GM18951 (cell line): ENCODE data around the gene POMZP3.
"Not testable (repeated sequence)": the region's sequence is repeated elsewhere in the genome, so short reads cannot be mapped to it uniquely, and the experiment has no call there.

Experiments
- POLR2A ChIP-seq: IDR thresholded peaks from 4 replicates; pipeline ENCODE4 v1.6.1; 2011; ENCODE audit warnings: mild to moderate bottlenecking; ENCODE audit not compliant: insufficient read length, insufficient read depth; ENCODE audit errors: extremely low read depth
- in situ Hi-C: fragments of 300-500 bp; cut with MboI; formaldehyde crosslinking; loops from one replicate; pipeline ENCODE4 v1.12.0; 2022; ENCODE audit warnings: low sequenced_read_pairs, mixed read lengths, inconsistent platforms; ENCODE audit not compliant: unreplicated experiment

The POMZP3 gene

DNA sequence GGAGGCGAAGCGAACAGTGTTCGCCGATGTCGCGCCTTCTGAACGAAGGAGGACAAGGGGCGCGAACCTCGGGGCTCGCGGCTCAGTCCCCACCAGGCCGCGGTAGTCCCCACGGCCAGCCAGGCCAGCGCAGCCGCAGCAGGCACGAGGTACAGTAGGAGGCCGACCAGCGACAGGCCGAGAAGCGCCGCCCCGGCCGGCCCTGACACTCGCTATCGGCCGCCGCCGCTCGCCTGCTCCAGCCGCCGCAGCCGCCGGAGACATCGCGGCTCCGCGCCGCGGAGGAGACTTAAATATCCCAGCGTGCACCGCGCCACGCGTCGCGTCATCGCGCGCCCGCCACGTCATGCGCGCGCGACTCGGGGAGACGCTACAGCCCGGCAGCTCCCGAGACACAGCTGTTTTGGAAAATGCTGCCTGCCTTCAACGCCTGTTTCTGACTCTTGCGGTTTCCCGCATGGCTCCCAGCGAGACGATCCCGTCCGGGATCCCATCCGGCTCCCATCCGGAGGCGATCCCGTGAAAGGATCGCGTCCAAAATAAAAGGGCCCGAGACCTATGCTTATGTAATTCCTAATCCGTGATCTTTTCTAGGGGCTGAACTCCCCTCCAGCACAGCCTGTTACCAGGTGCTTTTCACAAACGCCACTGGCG lies at the start of gene POMZP3:
POMZP3 (minus strand) TSS at position 291 of the 654 bp plus-strand sequence. CDS start 1,215 bp downstream, outside the sequence.
- in situ Hi-C loops: loop anchor here (25.0 kb wide), 1 partner anchor 1165 kb away; no protein-coding TSS in a partner anchor
- peak; percentile 57 for TF ChIP-seq POLR2A

DNA sequence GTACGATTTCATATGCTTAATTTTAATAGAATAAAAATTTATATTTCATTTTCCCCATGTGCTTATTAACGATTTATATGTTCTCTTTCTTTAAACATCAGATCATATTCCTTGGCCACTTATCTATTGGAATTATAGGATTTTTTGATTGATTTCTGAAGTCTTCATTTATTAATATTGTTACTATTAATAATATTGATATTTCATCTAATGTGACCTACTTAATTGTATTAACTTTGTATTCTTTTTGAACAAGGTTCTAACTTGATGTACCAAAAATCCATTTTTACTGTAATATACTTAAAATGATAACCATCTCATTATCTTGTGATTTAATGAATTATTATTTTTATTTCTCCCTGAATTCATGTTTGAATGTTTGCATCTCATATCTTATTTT lies 48.7 kb upstream of the POMZP3 start:
- in situ Hi-C loops: not testable (repeated sequence)

DNA sequence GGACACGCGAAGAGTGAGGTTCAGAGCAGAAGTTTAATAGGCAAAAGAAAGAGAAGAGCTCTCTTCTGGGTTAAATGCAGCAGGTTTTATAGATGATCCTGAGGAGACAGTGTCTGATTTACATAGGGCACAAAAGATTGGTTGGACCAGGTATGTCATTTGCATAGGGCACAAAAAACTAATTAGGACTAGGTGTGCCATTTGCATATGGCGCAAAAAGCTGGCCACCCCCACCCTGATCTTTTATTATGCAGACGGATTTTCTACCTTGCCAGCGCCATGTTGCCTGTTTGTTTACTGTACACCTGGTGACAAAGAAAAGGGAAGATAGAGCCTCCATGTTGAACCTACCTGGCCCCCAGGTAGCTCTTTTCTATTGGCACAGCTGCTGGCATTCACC lies 46.3 kb upstream of the POMZP3 start:
- in situ Hi-C loops: not testable (repeated sequence)

DNA sequence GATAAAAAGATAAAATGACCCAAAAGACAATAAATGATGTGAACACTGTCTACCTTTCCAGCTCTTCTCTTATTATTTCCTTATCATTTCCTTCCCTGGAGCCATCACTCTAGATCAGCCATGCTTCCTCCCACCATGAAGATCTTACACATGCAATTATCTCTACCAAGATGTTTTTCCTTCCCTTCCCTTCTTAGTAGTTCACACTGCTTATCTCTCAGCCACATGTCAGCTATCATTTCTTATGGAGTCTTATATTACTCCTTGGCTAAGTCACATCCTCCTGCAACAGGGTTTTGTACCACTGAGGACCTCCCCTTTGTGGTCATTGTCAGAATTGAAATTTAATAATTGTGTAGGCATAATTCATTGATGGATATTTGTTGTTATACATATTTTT lies 32.1 kb upstream of the POMZP3 start:
- in situ Hi-C loops: not testable (repeated sequence)

DNA sequence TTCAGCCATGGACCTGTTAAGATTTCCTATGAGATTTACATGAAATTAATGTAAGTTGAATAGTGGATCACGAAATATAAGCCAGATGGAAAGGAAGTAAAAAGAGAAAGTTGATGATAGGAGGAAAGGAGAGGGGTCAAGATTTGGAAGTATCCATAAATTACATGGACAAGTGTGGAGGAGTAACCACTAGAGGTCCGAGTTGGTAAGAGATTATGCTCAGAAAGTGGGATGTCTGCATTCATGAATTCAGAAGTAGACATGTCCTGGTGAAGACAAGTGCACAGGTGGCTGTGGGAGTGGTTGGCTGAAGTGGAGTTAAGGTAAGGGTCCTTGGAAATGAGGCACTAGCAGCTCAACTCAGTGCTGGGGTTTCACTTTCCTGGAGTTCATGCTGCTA lies 29.3 kb upstream of the POMZP3 start:
- in situ Hi-C loops: not testable (repeated sequence)

DNA sequence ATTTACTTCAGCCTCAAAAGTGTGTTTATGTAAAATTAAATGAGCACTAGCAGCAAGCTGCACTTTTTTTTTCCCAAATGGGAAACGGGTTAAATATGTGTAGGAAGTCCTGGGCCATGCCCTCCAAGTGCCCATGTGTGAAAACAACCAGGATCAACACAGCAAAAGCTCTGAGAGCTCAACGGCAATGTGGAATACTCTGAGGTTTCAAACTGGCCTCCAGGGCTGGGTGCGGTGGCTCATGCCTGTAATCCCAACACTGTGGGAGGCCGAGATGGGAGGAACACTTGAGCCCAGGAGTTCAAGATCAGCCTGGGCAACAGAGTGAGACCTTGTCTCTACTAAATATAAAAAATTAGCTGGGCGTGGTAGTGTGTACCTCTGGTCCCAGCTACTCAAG lies 15.5 kb upstream of the POMZP3 start:
- in situ Hi-C loops: loop anchor here (25.0 kb wide), 1 partner anchor 1180 kb away; no protein-coding TSS in a partner anchor

DNA sequence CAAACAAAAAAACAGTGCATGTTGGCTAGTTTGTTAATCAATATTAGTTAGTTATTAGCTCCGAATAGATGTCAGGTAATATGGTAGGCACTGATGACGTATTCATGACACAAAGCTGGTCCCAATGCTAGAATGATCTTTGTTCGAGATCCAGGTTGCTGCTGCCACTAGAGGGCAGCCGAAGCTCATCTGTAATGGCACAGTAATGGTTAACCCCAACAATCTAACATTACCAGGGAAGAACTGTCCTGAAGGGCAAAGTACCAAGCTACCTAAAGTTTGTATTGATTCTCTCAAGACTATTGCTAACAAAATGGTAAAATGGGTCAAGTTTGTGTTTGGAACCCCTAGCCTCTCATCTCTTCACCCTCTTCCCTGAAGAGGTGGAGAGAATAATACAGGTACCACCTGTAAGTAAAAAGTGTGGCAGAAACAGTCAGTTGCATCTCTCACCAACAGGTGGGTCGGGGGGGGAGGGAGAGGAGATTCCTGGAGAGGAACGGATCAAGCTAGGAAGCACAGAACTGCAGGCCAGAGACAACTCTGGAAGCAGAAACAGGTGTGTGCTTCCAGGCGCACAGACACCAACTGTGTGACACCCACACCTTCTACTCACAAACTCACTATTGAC lies 10.1 kb upstream of the POMZP3 start:
- in situ Hi-C loops: loop anchor here (25.0 kb wide), 1 partner anchor 1175 kb away; no protein-coding TSS in a partner anchor

DNA sequence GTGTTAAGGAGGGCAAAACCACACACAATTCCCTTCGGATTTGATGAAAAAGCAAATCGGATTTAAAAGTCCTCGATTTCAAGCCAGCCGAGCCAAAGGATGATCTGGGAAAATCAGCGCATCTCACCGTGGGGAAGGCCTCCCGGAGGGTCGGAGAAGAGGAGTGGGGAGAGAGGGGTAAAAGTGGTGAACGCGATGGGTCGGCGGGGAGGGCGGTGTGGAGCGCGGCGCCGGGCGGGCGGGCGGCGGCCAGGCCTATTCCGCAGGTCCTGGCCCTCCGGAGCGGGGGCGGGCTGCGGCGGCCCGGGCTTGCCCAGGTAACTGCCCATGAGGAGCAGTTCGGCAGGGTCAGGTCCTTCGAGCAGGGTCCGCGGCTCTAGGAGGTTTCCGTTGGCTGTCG lies 498 bp downstream of the POMZP3 start:
- in situ Hi-C loops: loop anchor here (25.0 kb wide), 1 partner anchor 1164 kb away; no protein-coding TSS in a partner anchor

DNA sequence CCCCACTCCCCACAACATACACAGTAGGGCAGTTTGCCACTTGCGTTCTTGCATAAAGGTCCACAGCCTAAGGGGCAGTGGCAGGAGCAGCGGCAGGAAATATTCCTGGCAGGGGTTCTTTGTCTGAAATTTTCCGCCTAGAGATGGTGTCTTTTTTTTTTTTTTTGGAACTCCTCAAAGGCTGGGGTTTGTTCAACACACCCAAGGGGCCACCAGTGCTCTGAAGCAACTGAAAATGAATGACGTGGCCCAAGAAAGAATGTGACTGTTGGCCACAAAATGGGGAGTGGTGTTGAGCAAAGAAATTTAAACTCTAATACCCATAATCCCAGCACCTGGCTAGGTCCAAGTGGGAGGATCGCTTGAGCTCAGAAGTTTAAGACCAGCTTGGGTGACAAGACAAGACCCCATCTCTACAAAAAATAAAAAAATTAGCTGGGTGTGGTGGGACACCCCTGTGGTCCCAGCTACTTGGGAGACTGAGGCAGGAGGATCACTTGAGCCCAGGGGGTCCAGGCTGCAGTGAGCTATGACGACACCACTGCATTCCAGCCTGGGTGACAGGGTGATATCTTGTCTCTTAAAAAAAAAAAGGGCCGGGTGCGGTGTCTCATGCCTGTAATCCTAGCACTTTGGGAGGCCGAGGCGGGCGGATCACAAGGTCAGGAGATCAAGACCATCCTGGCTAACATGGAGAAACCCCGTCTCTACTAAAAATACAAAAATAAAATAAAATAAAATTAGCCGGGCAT lies 7.5 kb downstream of the POMZP3 start:
- in situ Hi-C loops: loop anchor here (25.0 kb wide), 1 partner anchor 182 kb away; no protein-coding TSS in a partner anchor

DNA sequence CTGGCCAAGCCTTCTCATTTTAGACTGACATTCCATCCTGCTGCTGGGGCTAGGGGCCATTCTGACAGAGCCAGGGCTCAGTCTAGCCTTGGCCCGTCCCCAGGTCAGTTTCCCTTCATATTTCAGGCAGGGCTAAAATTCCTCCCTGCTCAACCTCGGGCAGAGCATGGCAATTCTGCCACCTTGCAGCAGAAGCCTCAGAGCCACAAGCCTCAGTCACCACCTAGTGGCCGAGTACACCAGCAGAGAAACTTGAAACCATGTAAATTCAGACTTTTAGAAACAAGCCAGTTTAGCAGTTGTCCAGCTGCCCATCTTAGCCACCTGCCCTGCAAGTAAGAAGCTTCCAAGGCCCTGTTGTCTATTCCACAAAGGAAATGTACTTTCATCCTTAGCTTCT lies 13.3 kb downstream of the POMZP3 start:
- in situ Hi-C loops: loop anchor here (25.0 kb wide), 1 partner anchor 176 kb away; no protein-coding TSS in a partner anchor

DNA sequence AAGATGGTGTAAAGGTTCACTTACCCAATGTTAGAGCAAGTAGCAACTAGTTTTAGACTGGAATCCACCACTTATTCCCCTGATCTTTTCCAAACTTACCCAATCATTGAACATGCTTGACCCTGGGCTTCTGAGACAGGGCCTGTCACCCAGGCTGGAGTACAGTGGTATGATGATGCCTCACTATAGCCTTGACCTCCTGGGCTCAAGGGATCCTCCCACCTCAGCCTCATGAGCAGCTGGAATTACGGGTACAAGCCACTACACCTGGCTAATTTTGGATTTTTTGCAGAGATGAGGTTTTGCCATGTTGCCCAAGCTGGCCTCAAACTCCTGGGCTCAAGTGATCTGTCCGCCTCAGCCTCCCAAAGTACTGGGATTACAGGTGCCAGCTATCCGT lies 14.8 kb downstream of the POMZP3 start:
- in situ Hi-C loops: loop anchor here (25.0 kb wide), 1 partner anchor 175 kb away; no protein-coding TSS in a partner anchor

DNA sequence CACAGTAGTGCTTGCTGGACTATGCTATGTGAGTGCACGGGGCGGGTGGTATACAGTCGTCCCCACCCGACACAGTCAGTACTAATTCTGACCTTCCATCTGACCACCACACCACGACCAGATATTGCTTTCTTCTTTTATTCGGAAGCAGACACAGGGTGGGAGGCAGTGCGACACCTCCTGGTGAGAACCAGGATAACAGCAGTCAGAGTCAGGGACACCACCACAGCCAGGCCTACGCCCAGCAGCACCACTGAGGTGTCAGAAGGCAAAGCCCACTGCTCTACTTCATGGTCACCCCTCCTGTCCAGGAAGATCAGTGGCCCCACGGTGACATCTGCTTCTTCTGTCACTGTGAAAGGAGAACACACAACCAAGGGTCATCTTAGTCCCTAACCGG lies 17.2 kb downstream of the POMZP3 start:
- in situ Hi-C loops: loop anchor here (25.0 kb wide), 1 partner anchor 173 kb away; no protein-coding TSS in a partner anchor

DNA sequence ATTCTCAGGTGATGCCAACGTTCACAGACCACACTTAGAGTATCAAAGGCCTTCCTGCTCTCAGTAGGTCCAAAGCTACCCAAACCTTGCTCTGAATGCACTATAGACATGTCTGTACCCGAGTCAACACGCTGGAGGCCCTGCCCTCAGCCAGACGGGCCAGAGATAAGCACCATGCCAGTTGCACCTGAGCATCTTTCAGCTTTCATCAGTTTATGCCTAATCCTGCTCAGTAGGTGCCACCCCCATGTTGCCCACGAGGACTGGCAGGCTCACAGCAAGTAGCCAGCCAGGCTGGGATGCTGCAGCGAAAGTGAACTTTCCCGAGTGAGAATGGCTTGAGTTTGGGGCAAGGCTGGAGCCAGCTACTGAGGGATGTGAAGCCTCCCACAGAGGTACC lies 18.6 kb downstream of the POMZP3 start:
- in situ Hi-C loops: loop anchor here (25.0 kb wide), 1 partner anchor 171 kb away; no protein-coding TSS in a partner anchor

DNA sequence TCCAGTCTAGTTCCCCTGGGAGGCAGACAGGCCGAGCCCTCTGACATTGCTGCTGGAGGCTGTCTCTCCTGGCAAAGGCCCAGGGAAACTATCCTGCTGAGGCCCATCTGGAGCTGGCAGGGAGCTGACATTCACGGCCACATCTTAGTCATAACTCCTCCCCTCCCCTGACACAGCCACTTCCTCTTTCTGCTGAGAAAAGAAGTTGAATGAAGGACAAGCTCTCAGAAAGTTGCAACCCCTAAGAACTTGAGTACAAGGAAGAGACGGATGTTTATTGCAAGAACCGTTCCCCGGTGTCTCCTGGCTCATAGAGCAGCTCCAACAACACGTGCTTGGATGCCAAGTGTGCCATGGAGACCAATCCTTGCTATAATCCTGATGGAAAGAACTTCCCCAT lies 21.1 kb downstream of the POMZP3 start:
- in situ Hi-C loops: loop anchor here (25.0 kb wide), 1 partner anchor 169 kb away; no protein-coding TSS in a partner anchor

DNA sequence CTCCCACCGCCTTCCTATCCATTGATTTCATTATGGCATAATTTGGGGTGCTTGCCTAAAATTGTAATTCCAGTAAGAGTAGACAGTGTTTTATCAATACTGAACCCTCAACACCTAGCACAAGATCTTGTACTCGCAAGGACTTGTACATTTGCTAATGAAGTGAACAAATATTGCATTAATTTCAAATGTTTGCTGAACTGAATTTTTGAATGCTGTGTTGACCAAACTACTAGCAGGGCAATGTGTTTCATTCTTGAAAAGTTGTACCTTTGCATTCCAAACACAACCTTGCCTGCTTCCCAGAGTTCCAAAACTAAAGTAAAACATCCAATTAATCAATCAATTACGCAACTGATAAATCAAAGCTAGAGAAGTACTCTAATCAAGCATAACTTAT lies 26.4 kb downstream of the POMZP3 start:
- in situ Hi-C loops: loop anchor here (25.0 kb wide), 1 partner anchor 163 kb away; no protein-coding TSS in a partner anchor

DNA sequence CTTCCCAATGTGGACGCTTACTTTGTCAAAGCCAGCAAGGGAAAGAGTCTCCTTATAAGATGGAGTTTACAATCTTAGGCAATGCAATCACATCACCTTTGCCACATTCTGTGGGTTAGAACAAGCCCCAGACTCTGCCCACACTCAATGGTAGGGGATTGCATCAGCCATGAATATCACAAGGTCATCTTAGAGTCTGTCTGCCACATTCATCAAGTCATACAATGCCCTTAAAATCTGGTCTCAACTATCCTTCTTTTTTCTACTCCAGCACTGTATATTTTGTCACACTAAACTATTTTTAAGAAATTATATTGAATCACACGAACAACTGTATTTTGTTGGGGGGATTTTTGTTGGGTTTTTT lies 27.0 kb downstream of the POMZP3 start:
- in situ Hi-C loops: loop anchor here (25.0 kb wide), 1 partner anchor 163 kb away; no protein-coding TSS in a partner anchor

DNA sequence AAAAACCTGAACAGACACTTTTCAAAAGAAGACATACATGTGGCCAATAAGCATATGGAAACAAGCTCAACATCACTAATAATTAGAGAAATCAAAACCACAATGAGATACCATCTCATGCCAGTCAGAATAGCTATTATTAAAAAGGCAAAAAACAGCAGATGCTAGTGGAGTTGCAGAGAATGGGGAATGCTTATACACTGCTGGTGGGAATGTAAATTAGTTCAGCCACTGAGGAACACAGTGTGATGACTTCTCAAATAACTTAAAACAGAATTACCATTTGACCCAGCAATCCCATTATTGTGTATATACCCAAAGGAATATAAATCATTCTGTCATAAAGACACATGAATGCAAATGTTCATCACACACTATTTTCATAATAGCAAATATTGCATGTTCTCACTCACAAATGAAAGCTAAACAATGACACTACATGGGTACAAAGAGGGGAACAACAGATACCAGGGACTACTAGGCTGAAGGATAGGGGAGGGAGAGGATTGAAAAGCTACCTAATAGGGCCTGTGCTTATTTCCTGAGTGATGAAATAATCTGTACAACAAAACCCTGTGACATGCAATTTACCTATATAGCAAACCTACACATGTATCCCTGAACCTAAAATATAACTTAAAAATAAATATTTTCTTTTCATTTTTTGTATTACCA lies 28.4 kb downstream of the POMZP3 start:
- in situ Hi-C loops: not testable (repeated sequence)

DNA sequence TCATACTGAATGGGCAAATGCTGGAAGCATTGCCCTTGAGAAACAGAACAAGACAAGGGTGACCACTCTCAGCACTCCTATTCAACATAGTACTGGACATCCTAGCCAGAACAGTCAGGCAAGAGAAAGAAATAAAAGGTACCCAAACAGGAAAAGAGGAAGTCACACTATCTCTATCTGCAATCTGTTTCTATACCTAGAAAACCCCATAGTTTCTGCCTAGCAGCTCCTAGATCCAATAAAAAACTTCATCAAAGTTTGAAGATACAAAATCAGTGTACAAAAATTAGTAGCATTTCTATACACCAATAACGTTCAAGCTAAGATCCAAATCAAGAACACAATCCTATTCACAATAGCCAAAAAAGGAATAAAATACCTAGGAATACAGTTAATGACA lies 29.8 kb downstream of the POMZP3 start:
- in situ Hi-C loops: not testable (repeated sequence)

DNA sequence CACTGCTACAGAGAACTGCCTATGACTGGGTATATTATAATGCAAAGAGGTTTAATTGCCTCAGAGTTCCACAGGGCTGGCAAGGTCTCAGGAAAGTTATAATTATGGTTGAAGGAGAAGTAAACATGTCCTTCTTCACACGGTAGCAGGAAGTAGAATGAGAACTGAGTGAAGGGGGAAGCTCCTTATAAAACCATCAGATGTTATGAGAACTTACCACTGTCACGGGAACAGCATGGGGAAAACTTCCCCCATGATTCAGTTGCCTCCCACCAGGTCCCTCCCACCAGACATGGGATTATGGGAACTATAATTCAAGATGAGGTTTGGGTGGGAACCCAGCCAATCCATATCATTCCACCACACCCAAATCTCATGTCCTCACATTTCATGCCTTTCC lies 34.4 kb downstream of the POMZP3 start:
- in situ Hi-C loops: not testable (repeated sequence)
